Transverse colon (tissue), 4 donors: ENCODE data around the gene KIFC3. TPM values are rescaled to one million over a fixed set of nuclear protein-coding genes. Genes with fewer than 3 reads are reported as not detected.

Experiments used
- DNase-seq: peaks from one replicate; pipeline ENCODE4 v3.0.0-alpha.2; 2019
- H3K27ac ChIP-seq, 4 donors: fragments of 200-600 bp; sonication (generic); 2 replicates each; pipeline ENCODE4 v1.5.1; 2016 to 2018; ENCODE audit warnings: inconsistent platforms in 4 of 4
- H3K27me3 ChIP-seq: fragments of 200-600 bp; sonication (generic); 2 replicates; pipeline ENCODE4 v1.5.1; 2017; ENCODE audit warnings: inconsistent platforms
- H3K36me3 ChIP-seq, 4 donors: fragments of 200-600 bp; sonication (generic); 2 replicates each; pipeline ENCODE4 v1.5.1; 2017 to 2019; ENCODE audit warnings: inconsistent platforms in 4 of 4
- H3K4me1 ChIP-seq, 4 donors: fragments of 200-600 bp; sonication (generic); 2 replicates each; pipeline ENCODE4 v1.5.1; 2017 to 2020; ENCODE audit warnings: inconsistent platforms in 4 of 4
- H3K4me3 ChIP-seq, 4 donors: fragments of 200-600 bp; sonication (generic); 1 replicate in 1 of 4; 2 replicates in 3 of 4; pipeline versions ENCODE4 v1.5.1 to v1.6.1; 2017 to 2019; ENCODE audit warnings: inconsistent platforms in 4 of 4
- H3K9me3 ChIP-seq, 2 donors: fragments of 200-600 bp; sonication (generic); 2 replicates each; pipeline ENCODE4 v1.5.1; 2017 to 2019; ENCODE audit warnings: inconsistent platforms in 2 of 2
- EP300 ChIP-seq: sonication (generic); formaldehyde crosslinking; IDR thresholded peaks from one replicate; pipeline ENCODE4 v1.6.1; 2017; ENCODE audit warnings: antibody characterized with exemption, low read depth
- POLR2A ChIP-seq: fragments of 450-650 bp; IDR thresholded peaks from one replicate; pipeline ENCODE4 v1.6.1; 2016; ENCODE audit warnings: antibody characterized with exemption, mild to moderate bottlenecking, moderate library complexity
- POLR2AphosphoS5 ChIP-seq, 3 donors: sonication (generic); formaldehyde crosslinking; IDR thresholded peaks; one replicate each; pipeline ENCODE4 v1.6.1; 2016; ENCODE audit warnings: antibody characterized with exemption in 3 of 3
- WGBS, 2 donors: methylation state at CpG; one replicate each; pipeline ENCODE4 v1.1.5; 2018; ENCODE audit warnings: low coverage in 1 of 2; 5-methylcytosine and 5-hydroxymethylcytosine counted together
- in situ Hi-C, 4 donors: fragments of 200-750 bp; cut with MboI; loops; one replicate each; pipeline versions ENCODE4 v1.15.0 to v1.15.1; 2017; ENCODE audit warnings: low sequenced_read_pairs in 3 of 4, low pct_ligation_motif_present in 1 of 4, low pct_unique_long_range_greater_than_20kb in 1 of 4
- intact Hi-C: fragments of 100-400 bp; cut with DNase I; formaldehyde crosslinking; loops from one replicate; pipeline ENCODE4 v1.15.1; 2023; ENCODE audit warnings: low total_unique reads
- total RNA-seq, 4 donors: library from RNA; depleted of rRNA; stranded (reverse); fragments of >200 nt; gene quantifications; one replicate each; pipeline ENCODE4 v1.1.0, GENCODE V29; 2016
- TF ChIP-seq, protein P1 (sequence below), 5 experiments: fragments of 200-600 bp in 3 of 5; fragments of 450-650 bp in 2 of 5; sonication (generic) in 3 of 5; IDR thresholded peaks; 1 replicate in 2 of 5; 2 replicates in 3 of 5; pipeline ENCODE4 v1.5.1; 2016 to 2017; ENCODE audit warnings: antibody characterized with exemption in 5 of 5, inconsistent platforms in 3 of 5, mild to moderate bottlenecking in 2 of 5, moderate library complexity in 1 of 5

KIFC3 gene
- total RNA-seq, 4 donors from 2014 or later: 5.2 to 46.8 (median 13.5) TPM

DNA sequence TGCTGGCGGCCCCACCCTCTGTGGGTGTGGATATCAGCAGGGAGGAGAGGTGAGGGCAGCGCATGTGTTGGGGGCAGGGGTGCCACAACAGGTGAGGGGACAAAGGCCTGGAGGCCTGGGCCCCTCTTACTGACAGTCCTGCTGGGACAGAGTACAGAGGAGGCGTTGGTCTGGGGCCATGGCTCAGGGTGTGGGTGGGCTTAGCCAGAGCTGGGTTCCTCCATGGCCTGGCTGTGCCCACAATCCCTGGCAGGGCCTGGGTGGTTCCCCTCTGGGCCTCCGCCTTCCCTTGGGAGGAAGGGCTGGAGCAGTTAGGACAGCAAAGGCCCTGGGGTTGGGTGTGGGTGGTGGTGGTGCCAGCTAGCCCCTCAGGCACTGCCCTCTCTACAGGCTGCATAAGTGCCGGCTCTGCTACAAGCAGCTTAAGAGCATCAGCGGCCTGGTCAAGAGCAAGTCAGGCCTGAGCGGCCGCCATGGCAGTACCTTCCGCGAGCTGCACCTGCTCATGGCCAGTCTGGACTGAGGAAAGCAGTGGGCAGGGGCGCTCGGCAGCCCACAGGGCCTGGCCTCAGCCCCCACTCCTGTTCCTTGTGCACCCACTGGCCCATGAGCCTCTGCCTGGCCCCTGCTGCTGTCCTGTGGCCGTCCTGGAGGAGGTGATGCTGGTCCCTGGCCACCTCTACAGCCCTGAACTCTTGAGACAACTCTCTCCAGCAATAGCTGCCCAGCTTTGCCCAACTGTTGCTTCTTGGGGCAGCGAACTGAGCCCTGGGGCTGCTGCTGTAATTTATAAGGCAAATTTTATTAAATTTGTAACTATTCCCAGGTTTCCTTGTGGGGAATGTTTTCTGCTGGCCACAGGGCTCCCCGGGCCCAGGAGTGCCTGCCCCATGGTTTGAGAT, 45.6 kb downstream of the KIFC3 start:
- no peak for TF ChIP-seq EP300
- no peak for TF ChIP-seq POLR2A
- TF ChIP-seq, protein P1, sequence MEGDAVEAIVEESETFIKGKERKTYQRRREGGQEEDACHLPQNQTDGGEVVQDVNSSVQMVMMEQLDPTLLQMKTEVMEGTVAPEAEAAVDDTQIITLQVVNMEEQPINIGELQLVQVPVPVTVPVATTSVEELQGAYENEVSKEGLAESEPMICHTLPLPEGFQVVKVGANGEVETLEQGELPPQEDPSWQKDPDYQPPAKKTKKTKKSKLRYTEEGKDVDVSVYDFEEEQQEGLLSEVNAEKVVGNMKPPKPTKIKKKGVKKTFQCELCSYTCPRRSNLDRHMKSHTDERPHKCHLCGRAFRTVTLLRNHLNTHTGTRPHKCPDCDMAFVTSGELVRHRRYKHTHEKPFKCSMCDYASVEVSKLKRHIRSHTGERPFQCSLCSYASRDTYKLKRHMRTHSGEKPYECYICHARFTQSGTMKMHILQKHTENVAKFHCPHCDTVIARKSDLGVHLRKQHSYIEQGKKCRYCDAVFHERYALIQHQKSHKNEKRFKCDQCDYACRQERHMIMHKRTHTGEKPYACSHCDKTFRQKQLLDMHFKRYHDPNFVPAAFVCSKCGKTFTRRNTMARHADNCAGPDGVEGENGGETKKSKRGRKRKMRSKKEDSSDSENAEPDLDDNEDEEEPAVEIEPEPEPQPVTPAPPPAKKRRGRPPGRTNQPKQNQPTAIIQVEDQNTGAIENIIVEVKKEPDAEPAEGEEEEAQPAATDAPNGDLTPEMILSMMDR (IDR thresholded peaks at IDR 0.05): no peak
- no peak for TF ChIP-seq POLR2AphosphoS5 (IDR thresholded peaks at IDR 0.05)
- in situ Hi-C loops: loop anchor here in 3 of 4 donors (25.0 kb wide), 1 partner anchor 256 kb away; the partner anchor contains the start of genes USB1 (in 3 of the 3) and ZNF319 (in 3 of the 3)
- Histone ChIP-seq H3K27ac (no peak overlapping the region), H3K36me3 (no peaks in the 10 kb centered on the region), H3K27me3 (no peaks in the 10 kb centered on the region), H3K4me3 (no peak overlapping the region), H3K9me3 (no peaks in the 10 kb centered on the region), H3K4me1 (no peaks in the 10 kb centered on the region)
- no peak for DNase-seq
- intact Hi-C loops: loop anchor here (2.0 to 10.0 kb wide), 2 partner anchors 108 to 258 kb away; no protein-coding TSS in a partner anchor
- 84 to 100% methylated on average over 1 to 15 of the region's 15 CpGs for WGBS, 2 donors

DNA sequence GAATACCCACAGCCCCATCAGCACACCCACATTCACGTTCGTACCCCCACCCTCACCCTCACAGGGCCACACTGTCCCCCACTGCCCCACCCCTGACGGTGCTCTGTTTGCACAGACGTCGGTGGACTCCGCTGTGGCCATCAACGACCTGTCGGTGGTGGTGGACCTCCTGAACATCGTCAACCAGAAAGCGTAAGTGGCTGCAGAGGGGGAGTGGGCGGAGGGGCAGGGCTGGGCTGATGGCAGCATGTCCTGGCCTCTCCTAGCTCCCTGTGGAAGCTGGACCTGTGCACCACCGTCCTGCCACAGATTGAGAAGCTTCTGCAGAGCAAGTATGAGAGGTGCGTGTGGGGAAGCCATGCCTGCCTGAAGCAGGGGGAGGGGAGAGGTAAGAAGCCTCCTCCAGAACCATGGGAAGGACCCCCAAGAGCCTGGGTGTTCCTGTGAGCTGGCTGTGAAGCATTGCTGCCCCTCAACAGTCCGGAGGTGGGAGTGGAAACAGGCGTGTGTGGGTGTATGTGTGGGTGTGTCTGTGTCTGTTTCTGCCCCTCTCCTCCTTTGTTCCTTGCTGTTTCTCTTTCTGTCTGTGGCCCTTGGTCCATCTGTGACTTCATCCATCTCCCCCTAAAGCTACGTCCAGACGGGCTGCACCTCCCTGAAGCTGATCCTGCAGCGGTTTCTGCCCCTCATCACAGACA, 46.4 kb downstream of the KIFC3 start:
- Histone ChIP-seq H3K27me3 (no peaks in the 10 kb centered on the region), H3K9me3 (no peaks in the 10 kb centered on the region), H3K4me3 (no peak overlapping the region), H3K4me1 (no peaks in the 10 kb centered on the region), H3K36me3 (no peaks in the 10 kb centered on the region), H3K27ac (no peak overlapping the region)
- intact Hi-C loops (loop anchor here (2.0 to 10.0 kb wide), 2 partner anchors 109 to 259 kb away; no protein-coding TSS in a partner anchor), in situ Hi-C loops (loop anchor here in 3 of 4 donors (25.0 kb wide), 1 partner anchor 256 kb away; the partner anchor contains the start of genes USB1 (in 3 of the 3) and ZNF319 (in 3 of the 3))
- no peak for DNase-seq
- TF ChIP-seq POLR2AphosphoS5 (IDR thresholded peaks at IDR 0.05) (no peak), POLR2A (no peak), EP300 (no peak)
- TF ChIP-seq, protein P1 (IDR thresholded peaks at IDR 0.05): no peak
- 84 to 91% methylated on average over 4 to 18 of the region's 18 CpGs for WGBS, 2 donors

DNA sequence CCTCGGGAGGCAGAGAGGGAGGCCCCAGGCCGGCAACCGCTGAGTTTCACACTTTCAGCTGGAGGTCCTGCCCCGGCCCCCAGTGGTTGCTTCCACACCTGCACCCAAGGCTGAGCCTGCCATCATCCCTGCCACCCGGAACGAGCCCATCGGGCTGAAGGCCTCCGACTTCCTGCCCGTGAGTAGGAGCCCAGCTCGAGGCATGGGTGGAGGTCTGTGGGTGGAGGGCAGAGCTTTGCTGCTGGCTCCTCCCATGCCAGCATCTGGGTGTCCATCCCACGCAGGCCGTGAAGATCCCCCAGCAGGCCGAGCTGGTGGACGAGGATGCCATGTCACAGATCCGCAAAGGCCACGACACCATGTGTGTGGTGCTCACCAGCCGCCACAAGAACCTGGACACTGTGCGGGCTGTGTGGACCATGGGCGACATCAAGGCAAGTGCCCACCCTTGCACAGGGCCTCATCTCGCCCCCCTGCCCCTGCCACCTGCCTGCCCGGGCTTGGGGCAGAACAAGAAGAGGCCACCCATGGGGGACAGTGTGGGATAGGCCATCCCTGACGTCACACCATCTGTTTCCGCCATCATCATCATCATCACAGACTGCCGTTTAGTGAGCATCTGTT, 47.1 kb downstream of the KIFC3 start:
- intact Hi-C loops: loop anchor here (10.0 kb wide), 1 partner anchor 260 kb away; no protein-coding TSS in a partner anchor

More for the DNA sequence above, 47.1 kb downstream of the KIFC3 start:
- in situ Hi-C loops: loop anchor here in 3 of 4 donors (25.0 kb wide), 1 partner anchor 257 kb away; the partner anchor contains the start of genes USB1 (in 3 of the 3) and ZNF319 (in 3 of the 3)
- TF ChIP-seq EP300 (no peak), POLR2AphosphoS5 (IDR thresholded peaks at IDR 0.05) (no peak)
- TF ChIP-seq, protein P1 (IDR thresholded peaks at IDR 0.05): no peak
- H3K36me3 ChIP-seq: no peaks in the 10 kb centered on the region
- H3K4me3 ChIP-seq: no peak overlapping the region
- no peaks in the 10 kb centered on the region for H3K9me3 ChIP-seq
- H3K27ac ChIP-seq: no peak overlapping the region
- no peaks in the 10 kb centered on the region for H3K4me1 ChIP-seq
- no peaks in the 10 kb centered on the region for H3K27me3 ChIP-seq
- no peak for DNase-seq
- 74 to 84% methylated on average over 3 to 24 of the region's 24 CpGs for WGBS, 2 donors
